Neutrophil (primary cell): ENCODE results near the gene GLT1D1.

Experiments used
- H3K27ac ChIP-seq: fragments of 200-600 bp; sonication (generic); 2 replicates; pipeline ENCODE4 v1.5.1; 2016; ENCODE audit warnings: mild to moderate bottlenecking, moderate library complexity
- H3K27me3 ChIP-seq: fragments of 200-600 bp; sonication (generic); 2 replicates; pipeline ENCODE4 v1.6.0; 2016; ENCODE audit warnings: mild to moderate bottlenecking
- H3K36me3 ChIP-seq: fragments of 200-600 bp; sonication (generic); 2 replicates; pipeline ENCODE4 v1.5.1; 2017
- H3K4me1 ChIP-seq, 2 experiments: fragments of 200-600 bp in 1 of 2; sonication (generic) in 1 of 2; 1 replicate in 1 of 2; 2 replicates in 1 of 2; pipeline versions ENCODE4 v1.5.1 to v1.6.1; 2013 to 2016; ENCODE audit warnings: low read depth in 1 of 2, low read length in 1 of 2, mild to moderate bottlenecking in 1 of 2, moderate library complexity in 1 of 2; ENCODE audit not compliant: control insufficient read depth in 1 of 2, insufficient read depth in 1 of 2
- H3K4me3 ChIP-seq, 2 experiments: fragments of 200-600 bp in 1 of 2; sonication (generic) in 1 of 2; 1 replicate in 1 of 2; 2 replicates in 1 of 2; pipeline ENCODE4 v1.5.1; 2013 to 2016; ENCODE audit warnings: low read depth in 1 of 2, low read length in 1 of 2, mild to moderate bottlenecking in 1 of 2, moderate library complexity in 1 of 2
- H3K9me3 ChIP-seq: fragments of 200-600 bp; sonication (generic); 2 replicates; pipeline ENCODE4 v1.5.1; 2016
- TF ChIP-seq, protein P1 (sequence below): fragments of 200-600 bp; sonication (generic); IDR thresholded peaks from 2 replicates; pipeline ENCODE4 v1.5.1; 2016; ENCODE audit warnings: antibody characterized with exemption

The GLT1D1 gene

DNA sequence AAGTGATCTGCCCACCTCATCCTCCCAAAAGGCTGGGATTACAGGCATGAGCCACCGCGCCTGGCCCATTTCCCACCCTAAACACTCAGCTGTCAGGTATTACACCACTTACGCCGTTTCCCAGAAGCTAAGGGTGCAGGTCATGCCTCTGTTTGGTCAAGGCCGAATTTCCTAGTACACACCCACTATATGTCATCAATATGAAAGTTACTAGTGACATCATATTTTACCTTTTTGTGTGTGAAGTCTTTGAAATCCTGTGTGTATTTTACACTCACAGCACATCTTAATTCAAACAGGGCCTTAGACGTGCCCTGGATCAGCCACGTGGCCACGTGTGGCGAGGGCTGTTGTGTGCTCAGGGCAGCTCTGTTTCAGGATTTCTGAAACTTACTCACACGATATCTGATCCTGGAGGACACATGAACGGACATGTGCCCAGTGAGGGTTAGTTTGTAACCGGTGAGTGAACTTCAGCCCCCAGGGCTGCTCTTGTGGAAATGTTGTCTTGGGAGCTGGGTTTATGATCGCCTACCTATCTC lies 51.8 kb downstream of the GLT1D1 start:
- Histone ChIP-seq H3K36me3 (peaks cover 50% of the 10 kb centered on the region), H3K9me3 (no peaks in the 10 kb centered on the region), H3K4me1 (no peaks in the 10 kb centered on the region), H3K4me3 (no peak overlapping the region), H3K27ac (peak overlapping the region; percentile 15), H3K27me3 (no peaks in the 10 kb centered on the region)
- TF ChIP-seq, protein P1, sequence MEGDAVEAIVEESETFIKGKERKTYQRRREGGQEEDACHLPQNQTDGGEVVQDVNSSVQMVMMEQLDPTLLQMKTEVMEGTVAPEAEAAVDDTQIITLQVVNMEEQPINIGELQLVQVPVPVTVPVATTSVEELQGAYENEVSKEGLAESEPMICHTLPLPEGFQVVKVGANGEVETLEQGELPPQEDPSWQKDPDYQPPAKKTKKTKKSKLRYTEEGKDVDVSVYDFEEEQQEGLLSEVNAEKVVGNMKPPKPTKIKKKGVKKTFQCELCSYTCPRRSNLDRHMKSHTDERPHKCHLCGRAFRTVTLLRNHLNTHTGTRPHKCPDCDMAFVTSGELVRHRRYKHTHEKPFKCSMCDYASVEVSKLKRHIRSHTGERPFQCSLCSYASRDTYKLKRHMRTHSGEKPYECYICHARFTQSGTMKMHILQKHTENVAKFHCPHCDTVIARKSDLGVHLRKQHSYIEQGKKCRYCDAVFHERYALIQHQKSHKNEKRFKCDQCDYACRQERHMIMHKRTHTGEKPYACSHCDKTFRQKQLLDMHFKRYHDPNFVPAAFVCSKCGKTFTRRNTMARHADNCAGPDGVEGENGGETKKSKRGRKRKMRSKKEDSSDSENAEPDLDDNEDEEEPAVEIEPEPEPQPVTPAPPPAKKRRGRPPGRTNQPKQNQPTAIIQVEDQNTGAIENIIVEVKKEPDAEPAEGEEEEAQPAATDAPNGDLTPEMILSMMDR, result no peak

DNA sequence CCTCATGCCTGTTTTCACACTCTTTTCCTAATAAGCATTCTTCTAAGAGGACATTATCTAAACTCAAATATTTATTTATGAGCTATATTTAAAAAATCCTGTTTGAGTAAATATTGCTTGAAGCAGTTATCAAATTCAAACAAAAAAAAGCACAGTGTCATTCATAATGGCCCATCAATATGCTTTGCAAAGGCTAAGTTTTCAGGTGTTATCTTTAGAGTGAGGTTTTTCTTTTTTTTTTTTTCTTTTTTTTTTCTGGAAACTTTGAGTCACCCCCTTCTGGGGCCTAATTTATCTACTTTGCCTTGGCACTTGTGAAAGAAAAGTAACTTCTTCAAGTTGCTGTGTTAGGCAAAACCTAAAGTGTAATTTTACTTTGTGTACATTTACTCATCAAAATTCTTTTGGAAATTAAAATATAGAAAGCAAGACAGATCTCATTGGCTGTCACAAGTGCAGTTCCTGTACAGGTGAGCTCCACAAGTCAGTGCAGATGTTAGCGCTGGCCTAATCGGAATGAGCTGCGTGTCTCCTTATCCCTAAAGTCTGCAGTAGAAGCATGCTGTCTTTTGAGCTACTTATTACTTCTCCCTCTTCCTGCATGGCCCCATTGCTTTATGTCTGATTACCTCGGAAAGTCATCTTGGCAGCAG lies 53.3 kb downstream of the GLT1D1 start:
- H3K27ac ChIP-seq, result no peak overlapping the region
- H3K4me3 ChIP-seq, result no peak overlapping the region
- peaks cover 46% of the 10 kb centered on the region for H3K36me3 ChIP-seq
- no peaks in the 10 kb centered on the region for H3K4me1 ChIP-seq
- TF ChIP-seq, protein P1, result no peak
- H3K9me3 ChIP-seq, result no peaks in the 10 kb centered on the region
- H3K27me3 ChIP-seq, result no peaks in the 10 kb centered on the region

DNA sequence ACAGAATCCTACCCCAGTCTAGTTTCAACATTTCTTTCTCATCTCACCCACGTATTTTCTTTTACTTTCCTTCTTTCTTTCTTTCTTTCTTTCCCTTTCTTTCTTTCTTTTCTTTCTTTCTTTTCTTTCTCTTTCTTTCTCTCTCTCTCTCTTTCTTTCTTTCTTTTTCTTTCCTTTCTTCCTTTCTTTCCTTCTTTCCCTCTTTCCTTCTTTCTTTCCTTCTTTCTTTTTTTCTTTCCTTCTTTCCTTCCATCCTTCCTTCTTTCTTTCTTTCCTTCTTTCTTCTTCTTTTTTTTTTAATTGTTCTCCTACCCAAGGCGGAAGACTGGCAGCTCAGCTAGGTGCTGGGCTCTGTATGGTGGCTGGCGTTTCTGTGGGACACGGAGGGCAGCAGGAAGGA lies 55.0 kb downstream of the GLT1D1 start:
- H3K27me3 ChIP-seq, result no peaks in the 10 kb centered on the region
- H3K4me1 ChIP-seq, result no peaks in the 10 kb centered on the region
- H3K27ac ChIP-seq, result no peak overlapping the region
- H3K36me3 ChIP-seq, result peaks cover 47% of the 10 kb centered on the region
- TF ChIP-seq, protein P1, result no peak
- H3K9me3 ChIP-seq, result no peaks in the 10 kb centered on the region
- H3K4me3 ChIP-seq, result no peak overlapping the region

DNA sequence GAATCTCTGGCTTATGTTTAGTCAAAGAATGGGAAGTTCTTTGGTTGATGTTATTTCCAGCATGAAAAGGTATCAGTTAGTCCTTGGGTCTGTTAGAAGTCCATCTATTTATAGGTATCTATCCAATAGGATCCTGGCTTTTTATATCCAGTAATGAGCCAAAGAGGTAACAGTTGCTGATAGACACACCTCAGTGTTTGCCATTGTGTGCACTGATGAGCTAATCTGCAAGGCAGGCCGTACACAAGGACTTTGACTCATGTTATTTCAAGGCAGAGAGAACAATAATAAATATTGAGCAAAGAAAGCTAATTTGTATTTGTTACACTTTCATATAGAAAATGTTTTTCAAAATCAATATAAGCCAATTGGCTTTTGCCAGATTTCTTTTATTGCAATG lies 56.4 kb downstream of the GLT1D1 start:
- Histone ChIP-seq H3K4me3 (no peak overlapping the region), H3K27me3 (no peaks in the 10 kb centered on the region), H3K36me3 (peaks cover 57% of the 10 kb centered on the region), H3K4me1 (no peaks in the 10 kb centered on the region), H3K27ac (no peak overlapping the region), H3K9me3 (no peaks in the 10 kb centered on the region)
- TF ChIP-seq, protein P1, result no peak

DNA sequence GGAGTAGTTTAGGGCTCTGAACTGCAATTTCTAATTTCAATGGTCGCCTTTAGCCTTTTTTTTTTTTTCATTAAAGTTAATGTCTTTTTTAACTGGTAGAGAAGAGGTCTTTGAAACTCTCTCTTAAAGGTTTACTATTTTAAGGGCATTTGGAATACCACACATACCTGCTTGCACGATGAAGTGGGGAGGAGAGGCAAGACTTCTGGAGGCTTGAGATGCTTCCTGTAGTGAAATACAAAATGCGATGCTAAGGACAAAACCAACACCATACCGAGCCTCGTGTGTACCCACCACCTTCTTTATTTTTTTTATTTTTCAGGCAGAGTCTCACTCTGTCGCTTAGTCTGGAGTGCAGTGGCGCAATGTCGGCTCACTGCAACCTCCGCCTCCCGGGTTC lies 57.4 kb downstream of the GLT1D1 start:
- Histone ChIP-seq H3K36me3 (peaks cover 58% of the 10 kb centered on the region), H3K4me3 (no peak overlapping the region), H3K27ac (no peak overlapping the region), H3K9me3 (no peaks in the 10 kb centered on the region), H3K27me3 (no peaks in the 10 kb centered on the region), H3K4me1 (no peaks in the 10 kb centered on the region)
- TF ChIP-seq, protein P1, result no peak
